GM13976 (cell line): ENCODE results near the gene SLC25A52.
"Not testable (repeated sequence)": the region's sequence is repeated elsewhere in the genome, so short reads cannot be mapped to it uniquely, and the experiment has no call there.

ENCODE experiments used
- DNase-seq: peaks from one replicate; pipeline ENCODE4 v3.0.0; 2012; ENCODE audit warnings: low spot score
- CTCF ChIP-seq: IDR thresholded peaks from 2 replicates; pipeline ENCODE4 v1.5.1; 2012; ENCODE audit warnings: borderline replicate concordance, mild to moderate bottlenecking; ENCODE audit not compliant: insufficient read depth; ENCODE audit errors: extremely low read depth, missing control alignments, control extremely low read depth
- in situ Hi-C: fragments of 300-500 bp; cut with MboI; formaldehyde crosslinking; loops from one replicate; pipeline ENCODE4 v1.12.0; 2022; ENCODE audit warnings: low sequenced_read_pairs, mixed read lengths, inconsistent platforms; ENCODE audit not compliant: unreplicated experiment

The SLC25A52 gene

GRCh38 chr18:31760695-31761094, at the start of gene SLC25A52:
Gene SLC25A52, minus strand, starts transcription at chr18:31760880. Its CDS starts 219 bp downstream, at chr18:31760661.
- no peak for TF ChIP-seq CTCF
- DNase-seq = no peak
- in situ Hi-C loops = no loop called here

- DNase-seq, in situ Hi-C loops: not testable (repeated sequence)
Measured at GRCh38 chr18:31809049-31809448, 48.4 kb upstream of the SLC25A52 start.

GRCh38 chr18:31801078-31801477, 40.4 kb upstream of the SLC25A52 start:
- in situ Hi-C loops = no loop called here
- TF ChIP-seq CTCF = no peak
- DNase-seq = no peak

GRCh38 chr18:31799257-31799656, 38.6 kb upstream of the SLC25A52 start:
- in situ Hi-C loops, DNase-seq: not testable (repeated sequence)

- in situ Hi-C loops = no loop called here
- no peak for TF ChIP-seq CTCF
Measured at GRCh38 chr18:31798399-31798798, 37.7 kb upstream of the SLC25A52 start.

GRCh38 chr18:31795747-31796146, 35.1 kb upstream of the SLC25A52 start:
- DNase-seq = no peak
- no peak for TF ChIP-seq CTCF
- in situ Hi-C loops = no loop called here

More at GRCh38 chr18:31798399-31798798, 37.7 kb upstream of the SLC25A52 start:
- no peak for DNase-seq

GRCh38 chr18:31793531-31793930, 32.9 kb upstream of the SLC25A52 start:
- TF ChIP-seq CTCF = no peak
- in situ Hi-C loops = no loop called here
- no peak for DNase-seq

- in situ Hi-C loops = no loop called here
- no peak for TF ChIP-seq CTCF
- DNase-seq = no peak
Measured at GRCh38 chr18:31792580-31792911, 31.9 kb upstream of the SLC25A52 start.
